Keratinocyte (primary cell): Measurements from ENCODE around the gene RPRML. TPM values are rescaled to one million over a fixed set of nuclear protein-coding genes. Genes with fewer than 3 reads are reported as not detected.

Experiments
- DNase-seq: peaks from one replicate; pipeline ENCODE4 v3.0.0-alpha.2; 2011; ENCODE audit warnings: low read depth, missing footprints, low spot score
- FAIRE-seq: peaks from 2 replicates; lab custom pipeline; 2011; peaks lifted over from hg19 to GRCh38; lab: Jason Lieb, UNC
- H2AFZ ChIP-seq: 2 replicates; pipeline ENCODE4 v1.6.0; 2012; ENCODE audit warnings: low read length, control low read depth, inconsistent platforms; ENCODE audit not compliant: control insufficient read depth
- H3K27ac ChIP-seq: 2 replicates; pipeline ENCODE4 v1.5.1; 2011; ENCODE audit warnings: low read length; ENCODE audit not compliant: control insufficient read depth, insufficient read depth
- H3K27me3 ChIP-seq: 3 replicates; pipeline ENCODE4 v1.6.0; 2011; ENCODE audit warnings: low read length; ENCODE audit not compliant: control insufficient read depth, insufficient read depth; ENCODE audit errors: extremely low read depth
- H3K36me3 ChIP-seq, 2 experiments: 2 replicates in 1 of 2; 3 replicates in 1 of 2; pipeline ENCODE4 v1.5.1; 2011; ENCODE audit warnings: low read length in 2 of 2, mild to moderate bottlenecking in 1 of 2; ENCODE audit not compliant: control insufficient read depth in 2 of 2, insufficient read depth in 2 of 2; ENCODE audit errors: extremely low read depth in 1 of 2
- H3K4me1 ChIP-seq: 3 replicates; pipeline ENCODE4 v1.5.1; 2011; ENCODE audit warnings: low read length; ENCODE audit not compliant: control insufficient read depth, insufficient read depth; ENCODE audit errors: extremely low read depth
- H3K4me2 ChIP-seq: 3 replicates; pipeline ENCODE4 v1.6.0; 2011; ENCODE audit warnings: low read depth, low read length; ENCODE audit not compliant: control insufficient read depth, insufficient read depth; ENCODE audit errors: extremely low read depth
- H3K4me3 ChIP-seq, 3 experiments: fragments of 200-600 bp in 1 of 3; sonication (generic) in 1 of 3; 2 replicates in 2 of 3; 3 replicates in 1 of 3; pipeline ENCODE4 v1.5.1; 2011 to 2016; ENCODE audit warnings: low read length in 3 of 3, mild to moderate bottlenecking in 3 of 3, control low read depth in 2 of 3, inconsistent platforms in 1 of 3, low read depth in 1 of 3, mixed read lengths in 1 of 3, mixed run types in 1 of 3, moderate library complexity in 1 of 3; ENCODE audit not compliant: control insufficient read depth in 2 of 3, insufficient read depth in 2 of 3; ENCODE audit errors: extremely low read depth in 1 of 3
- H3K79me2 ChIP-seq: 2 replicates; pipeline ENCODE4 v1.6.0; 2012; ENCODE audit warnings: low read length; ENCODE audit not compliant: control insufficient read depth, insufficient read depth
- H3K9ac ChIP-seq: 3 replicates; pipeline ENCODE4 v1.6.0; 2011; ENCODE audit warnings: low read length; ENCODE audit not compliant: control insufficient read depth, insufficient read depth; ENCODE audit errors: extremely low read depth
- H3K9me1 ChIP-seq: 3 replicates; pipeline ENCODE4 v1.6.0; 2011; ENCODE audit warnings: low read length; ENCODE audit not compliant: control insufficient read depth, insufficient read depth; ENCODE audit errors: extremely low read depth
- H3K9me3 ChIP-seq: 2 replicates; pipeline ENCODE4 v1.5.1; 2012; ENCODE audit warnings: low read depth, low read length; ENCODE audit not compliant: control insufficient read depth
- H4K20me1 ChIP-seq: 3 replicates; pipeline ENCODE4 v1.6.0; 2011; ENCODE audit warnings: low read length; ENCODE audit not compliant: control insufficient read depth, insufficient read depth; ENCODE audit errors: extremely low read depth
- EZH2 ChIP-seq: IDR thresholded peaks from one replicate; pipeline ENCODE4 v1.6.1; 2012; ENCODE audit warnings: inconsistent platforms, mild to moderate bottlenecking, low read length, moderate library complexity
- dilution Hi-C: fragments of 300-500 bp; cut with MboI; formaldehyde crosslinking; loops from one replicate; pipeline ENCODE4 v1.7.0; 2020; ENCODE audit warnings: low sequenced_read_pairs; ENCODE audit not compliant: extremely low pct_ligation_motif_present
- polyA plus RNA-seq, 5 experiments: library from polyadenylated mRNA; depleted of rRNA in 3 of 5; stranded (reverse) in 3 of 5; stranded (forward) in 1 of 5; unstranded in 1 of 5; fragments of >200 nt; gene quantifications; 1 replicate in 1 of 5; 2 replicates in 3 of 5; 3 replicates in 1 of 5; pipeline versions ENCODE4 v1.2.1 to v1.2.3, GENCODE V29; 2011 to 2012; ENCODE audit warnings: missing spikeins in 2 of 5, low read depth in 1 of 5, low replicate concordance in 1 of 5
- TF ChIP-seq, protein P1 (sequence below), 3 experiments: IDR thresholded peaks in 1 of 3; conservative IDR thresholded peaks in 1 of 3; optimal IDR thresholded peaks in 1 of 3; 2 replicates in 2 of 3; 3 replicates in 1 of 3; pipeline versions ENCODE3 to v1.5.1; 2011; ENCODE audit warnings: low read length in 3 of 3, mild to moderate bottlenecking in 3 of 3, moderate library complexity in 2 of 3, control low read depth in 1 of 3, inconsistent platforms in 1 of 3; ENCODE audit not compliant: insufficient read depth in 2 of 3; ENCODE audit errors: extremely low read depth in 1 of 3

The RPRML gene
- polyA plus RNA-seq, 1 donor (not counting 4 experiments of a cell fraction or from before 2014, with no cell fraction given): not detected

GRCh38 chr17:46968224-46968834 lies 10.7 kb downstream of the RPRML start:
- no peaks in the 10 kb centered on the region for H3K9me1 ChIP-seq
- peaks cover 44% of the 10 kb centered on the region for H3K27me3 ChIP-seq
- no peak overlapping the region for H3K27ac ChIP-seq
- no peak overlapping the region for H3K9ac ChIP-seq
- H3K36me3 ChIP-seq: no peaks in the 10 kb centered on the region
- H3K79me2 ChIP-seq: no peaks in the 10 kb centered on the region
- no peaks in the 10 kb centered on the region for H3K9me3 ChIP-seq
- no peak overlapping the region for H3K4me3 ChIP-seq
- TF ChIP-seq, protein P1, sequence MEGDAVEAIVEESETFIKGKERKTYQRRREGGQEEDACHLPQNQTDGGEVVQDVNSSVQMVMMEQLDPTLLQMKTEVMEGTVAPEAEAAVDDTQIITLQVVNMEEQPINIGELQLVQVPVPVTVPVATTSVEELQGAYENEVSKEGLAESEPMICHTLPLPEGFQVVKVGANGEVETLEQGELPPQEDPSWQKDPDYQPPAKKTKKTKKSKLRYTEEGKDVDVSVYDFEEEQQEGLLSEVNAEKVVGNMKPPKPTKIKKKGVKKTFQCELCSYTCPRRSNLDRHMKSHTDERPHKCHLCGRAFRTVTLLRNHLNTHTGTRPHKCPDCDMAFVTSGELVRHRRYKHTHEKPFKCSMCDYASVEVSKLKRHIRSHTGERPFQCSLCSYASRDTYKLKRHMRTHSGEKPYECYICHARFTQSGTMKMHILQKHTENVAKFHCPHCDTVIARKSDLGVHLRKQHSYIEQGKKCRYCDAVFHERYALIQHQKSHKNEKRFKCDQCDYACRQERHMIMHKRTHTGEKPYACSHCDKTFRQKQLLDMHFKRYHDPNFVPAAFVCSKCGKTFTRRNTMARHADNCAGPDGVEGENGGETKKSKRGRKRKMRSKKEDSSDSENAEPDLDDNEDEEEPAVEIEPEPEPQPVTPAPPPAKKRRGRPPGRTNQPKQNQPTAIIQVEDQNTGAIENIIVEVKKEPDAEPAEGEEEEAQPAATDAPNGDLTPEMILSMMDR (optimal IDR thresholded peaks at IDR 0.05 in 1 of 3, IDR thresholded peaks at IDR 0.05 in 1 of 3, conservative IDR thresholded peaks at IDR 0.05 in 1 of 3; ENCODE audit: extremely low read depth in 1 of 3, insufficient read depth in 2 of 3, low read length in 3 of 3): no peak
- DNase-seq (no peak), FAIRE-seq (no peak)
- H3K4me1 ChIP-seq: no peaks in the 10 kb centered on the region
- dilution Hi-C loops: no loop called here
- no peak overlapping the region for H2AFZ ChIP-seq
- H4K20me1 ChIP-seq: peaks cover 3% of the 10 kb centered on the region
- no peak overlapping the region for H3K4me2 ChIP-seq

GRCh38 chr17:46964315-46965265 lies 14.5 kb downstream of the RPRML start:
- no peaks in the 10 kb centered on the region for H3K79me2 ChIP-seq
- no peak overlapping the region for H2AFZ ChIP-seq
- TF ChIP-seq, protein P1 (optimal IDR thresholded peaks at IDR 0.05 in 1 of 3, IDR thresholded peaks at IDR 0.05 in 1 of 3, conservative IDR thresholded peaks at IDR 0.05 in 1 of 3; ENCODE audit: extremely low read depth in 1 of 3, insufficient read depth in 2 of 3, low read length in 3 of 3): no peak
- TF ChIP-seq EZH2: no peak
- no peaks in the 10 kb centered on the region for H3K9me1 ChIP-seq
- no peak overlapping the region for H3K9ac ChIP-seq
- no peak overlapping the region for H3K4me3 ChIP-seq
- H3K36me3 ChIP-seq: no peaks in the 10 kb centered on the region
- H3K4me2 ChIP-seq: no peak overlapping the region
- H3K9me3 ChIP-seq: no peaks in the 10 kb centered on the region
- H3K4me1 ChIP-seq: peaks cover 6% of the 10 kb centered on the region
- dilution Hi-C loops: no loop called here
- no peak for DNase-seq
- FAIRE-seq: no peak
- no peak overlapping the region for H3K27ac ChIP-seq
- peaks cover 2% of the 10 kb centered on the region for H4K20me1 ChIP-seq
- H3K27me3 ChIP-seq: peaks cover 24% of the 10 kb centered on the region
